HG02571 (cell line): ENCODE measurements around the gene ICAM1.

Experiments used
- ATAC-seq: cut with Tn5 transposase; IDR thresholded peaks from one replicate; pipeline ENCODE4 v1.9.1; 2021; ENCODE audit warnings: mild to moderate bottlenecking, moderate library complexity; ENCODE audit not compliant: unreplicated experiment

Gene ICAM1

GRCh38 chr19:10292206-10292788 lies 21.4 kb downstream of the ICAM1 start:
- no peak for ATAC-seq

DNA sequence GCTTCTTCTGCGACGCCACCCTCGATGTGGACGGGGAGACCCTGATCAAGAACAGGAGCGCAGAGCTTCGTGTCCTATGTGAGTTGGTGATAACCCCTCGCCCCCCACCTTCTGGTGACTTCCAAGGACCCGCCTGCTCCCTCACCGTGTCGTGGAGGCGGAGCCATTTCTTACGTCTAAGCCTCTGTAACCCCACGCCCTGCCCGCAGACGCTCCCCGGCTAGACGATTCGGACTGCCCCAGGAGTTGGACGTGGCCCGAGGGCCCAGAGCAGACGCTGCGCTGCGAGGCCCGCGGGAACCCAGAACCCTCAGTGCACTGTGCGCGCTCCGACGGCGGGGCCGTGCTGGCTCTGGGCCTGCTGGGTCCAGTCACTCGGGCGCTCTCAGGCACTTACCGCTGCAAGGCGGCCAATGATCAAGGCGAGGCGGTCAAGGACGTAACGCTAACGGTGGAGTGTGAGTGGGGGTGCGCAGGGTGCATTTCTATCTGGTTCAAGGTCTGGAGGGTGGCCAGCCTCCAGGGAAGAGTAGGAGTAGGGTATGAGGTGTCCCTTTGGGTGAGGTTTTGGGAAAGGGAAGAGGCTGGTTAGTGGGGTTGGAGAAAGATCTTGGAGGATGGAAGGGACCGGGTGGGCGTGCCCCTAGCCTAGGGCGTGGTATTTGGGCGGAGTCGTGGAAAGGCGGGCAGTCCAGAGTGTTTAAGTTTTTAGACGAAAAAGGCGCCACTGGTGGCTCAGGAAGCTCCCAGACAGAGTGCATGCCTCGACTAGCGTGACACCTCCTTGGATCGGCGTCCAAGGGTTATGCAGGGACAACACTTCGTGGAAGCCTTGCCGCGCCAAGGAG lies 22.1 kb downstream of the ICAM1 start:
- ATAC-seq: no peak

- ATAC-seq: no peak
Measured at GRCh38 chr19:10293637-10294367, 22.9 kb downstream of the ICAM1 start.

- no peak for ATAC-seq
Measured at GRCh38 chr19:10294368-10294697, 23.4 kb downstream of the ICAM1 start.

- peak; percentile 41 for ATAC-seq
Measured at GRCh38 chr19:10295305-10295846, 24.5 kb downstream of the ICAM1 start.

DNA sequence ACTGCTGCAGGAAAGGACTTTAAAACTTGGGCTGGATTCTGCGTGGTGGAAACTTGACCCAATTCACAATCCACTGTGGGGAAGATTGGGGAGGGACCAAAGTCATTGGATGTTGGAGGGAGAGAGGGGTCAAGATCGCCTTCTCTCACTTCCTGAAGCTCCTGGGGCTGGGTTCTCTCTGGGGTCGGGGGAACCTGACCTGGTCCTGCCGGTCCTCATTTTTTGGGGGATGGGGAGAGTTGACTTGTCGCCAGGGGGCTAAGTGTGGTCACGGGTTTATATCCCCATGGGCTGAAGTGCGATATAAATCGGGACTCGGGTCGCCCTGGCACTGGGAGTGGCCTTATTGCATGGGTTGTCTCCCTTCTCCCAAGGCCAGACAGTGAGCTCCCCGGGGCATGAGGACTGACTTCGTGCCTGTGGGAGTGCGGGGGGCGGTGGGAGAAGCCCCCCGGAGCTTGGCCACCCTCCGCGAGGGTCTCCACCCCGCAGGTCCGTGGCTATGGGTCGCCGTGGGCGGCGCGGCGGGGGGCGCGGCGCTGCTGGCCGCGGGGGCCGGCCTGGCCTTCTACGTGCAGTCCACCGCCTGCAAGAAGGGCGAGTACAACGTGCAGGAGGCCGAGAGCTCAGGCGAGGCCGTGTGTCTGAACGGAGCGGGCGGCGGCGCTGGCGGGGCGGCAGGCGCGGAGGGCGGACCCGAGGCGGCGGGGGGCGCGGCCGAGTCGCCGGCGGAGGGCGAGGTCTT lies 25.1 kb downstream of the ICAM1 start:
- ATAC-seq: no peak

GRCh38 chr19:10299545-10300458 lies 28.9 kb downstream of the ICAM1 start:
- no peak for ATAC-seq

GRCh38 chr19:10305139-10305806 lies 34.4 kb downstream of the ICAM1 start:
- ATAC-seq: no peak

GRCh38 chr19:10306327-10306726 lies 35.4 kb downstream of the ICAM1 start:
- no peak for ATAC-seq

- no peak for ATAC-seq
Measured at GRCh38 chr19:10309423-10309822, 38.5 kb downstream of the ICAM1 start, which contains the start of gene ZGLP1. Gene ZGLP1, minus strand, starts transcription at chr19:10309815.

DNA sequence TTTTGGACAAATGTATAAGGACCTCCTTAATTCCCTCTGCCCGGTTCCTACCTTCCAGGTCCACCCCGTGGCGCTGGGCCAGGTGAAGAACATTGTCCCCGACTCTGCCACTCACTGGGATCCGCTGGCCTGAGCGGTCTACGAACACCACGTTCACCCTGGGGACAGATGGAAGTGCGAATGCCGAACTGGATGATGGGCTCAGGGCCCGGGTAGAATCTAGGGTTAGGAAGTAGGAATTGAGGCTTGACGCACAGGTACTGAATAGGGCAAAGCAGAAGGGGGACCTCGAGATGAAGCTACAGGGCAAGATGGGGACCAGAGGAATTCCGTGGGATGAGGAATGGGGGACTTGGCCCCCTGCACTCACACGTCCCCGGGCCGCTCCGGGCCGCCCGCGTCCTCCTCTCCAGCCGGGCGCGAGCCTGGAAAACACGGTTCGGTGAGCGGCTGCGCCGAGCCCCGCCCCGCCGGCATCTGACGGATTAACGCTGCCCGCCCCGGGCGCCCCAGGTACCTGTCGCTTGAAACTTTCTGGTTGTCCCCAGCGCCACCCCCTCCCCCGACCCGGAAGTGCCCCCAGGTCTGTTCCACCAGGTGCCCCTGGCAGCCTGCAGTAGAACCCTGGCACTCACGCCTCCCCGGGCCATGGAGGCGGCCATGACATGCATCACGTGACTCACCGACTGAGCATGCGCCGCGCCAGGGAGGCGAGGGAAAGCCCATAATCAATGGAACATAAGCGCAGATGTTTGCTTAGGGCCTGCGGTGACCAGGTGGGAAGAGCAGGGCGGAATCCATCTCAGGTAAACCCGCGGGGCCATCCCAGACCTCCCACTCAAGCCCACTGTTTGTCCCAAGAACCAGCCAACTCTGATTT lies 44.7 kb downstream of the ICAM1 start, which contains the start of gene FDX2:
Gene FDX2 (minus strand): TSS at position 681 of the 880 bp plus-strand sequence. CDS start 19 bp downstream, at position 662.
- ATAC-seq: no peak

DNA sequence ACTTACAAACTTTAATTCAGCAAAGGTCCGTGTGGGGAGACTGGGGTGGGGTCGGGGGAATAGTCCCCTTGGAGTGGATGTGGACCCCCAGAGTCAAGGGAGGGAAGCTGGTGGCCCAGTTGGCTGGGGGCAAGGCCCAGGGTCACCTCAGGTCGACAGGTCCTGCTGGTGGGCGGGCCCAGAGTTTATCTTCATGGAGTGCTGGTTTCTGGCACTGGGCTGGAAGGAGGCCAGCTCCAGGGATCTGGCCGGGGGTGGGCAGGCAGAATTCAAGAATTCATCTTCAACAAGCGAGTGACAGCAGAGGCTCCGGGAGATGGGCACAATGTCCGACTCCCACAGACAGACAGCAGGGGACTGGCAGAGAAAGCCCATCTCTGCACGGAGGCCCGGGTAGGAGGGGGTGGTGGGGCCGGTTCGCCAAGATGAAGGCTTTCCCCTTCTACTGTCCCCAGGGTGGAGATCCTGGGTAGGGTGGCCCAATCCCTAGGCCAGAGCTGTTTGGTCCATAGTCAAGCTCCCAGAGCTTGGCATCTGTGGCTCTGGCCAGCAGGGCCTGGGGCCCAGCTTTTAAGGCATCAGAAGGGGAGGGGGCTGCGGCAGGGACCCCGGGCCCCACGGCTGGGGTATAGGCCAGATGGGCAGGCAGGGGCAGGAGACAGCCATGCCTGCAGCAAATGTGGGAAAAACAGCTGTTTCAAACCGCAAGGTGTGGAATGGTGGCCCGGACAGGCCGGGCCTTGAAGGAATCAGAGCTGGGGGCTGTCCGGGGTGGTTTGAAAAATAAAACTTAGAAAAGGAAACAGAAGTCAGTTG lies 45.5 kb downstream of the ICAM1 start:
- no peak for ATAC-seq

DNA sequence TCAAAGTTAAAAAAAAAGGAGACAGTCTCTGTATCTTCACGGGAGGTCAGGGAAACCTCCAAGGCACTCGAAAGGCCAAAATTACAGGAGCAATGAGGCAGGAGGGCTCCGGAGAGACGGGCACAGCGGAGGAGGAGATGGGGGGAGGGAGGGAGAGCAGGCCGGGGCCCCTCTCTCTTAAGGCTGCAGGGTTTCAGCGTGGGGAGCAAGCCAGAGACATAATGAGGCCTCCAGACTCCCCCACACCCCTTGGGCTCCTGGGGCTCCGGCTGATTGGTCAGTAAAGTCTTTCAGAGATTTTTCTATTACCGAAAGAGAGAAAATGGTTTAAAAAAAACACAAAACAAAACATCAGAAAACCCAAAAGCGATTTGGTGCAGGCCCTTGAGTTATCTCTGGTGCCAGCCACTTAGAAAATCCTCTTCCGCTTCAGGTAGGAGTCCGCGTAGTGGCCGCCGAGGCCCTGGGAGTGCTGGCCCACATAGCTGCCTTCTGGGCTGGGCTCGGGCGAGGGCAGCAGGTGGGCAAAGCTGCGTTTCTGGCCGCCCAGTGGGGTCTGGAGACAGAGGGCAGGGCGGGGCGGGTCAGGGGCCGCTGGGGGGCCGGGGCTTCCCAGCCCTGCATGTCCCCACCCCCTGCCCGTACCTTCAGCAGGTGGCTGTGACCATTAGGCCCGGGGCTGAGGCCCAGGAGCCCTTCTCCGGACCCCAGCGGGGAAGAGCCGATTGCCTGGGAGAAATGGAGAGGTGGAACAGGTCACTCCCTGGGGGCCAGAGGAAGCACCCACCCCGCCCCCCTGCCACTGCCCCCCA lies 46.3 kb downstream of the ICAM1 start:
- ATAC-seq: no peak

DNA sequence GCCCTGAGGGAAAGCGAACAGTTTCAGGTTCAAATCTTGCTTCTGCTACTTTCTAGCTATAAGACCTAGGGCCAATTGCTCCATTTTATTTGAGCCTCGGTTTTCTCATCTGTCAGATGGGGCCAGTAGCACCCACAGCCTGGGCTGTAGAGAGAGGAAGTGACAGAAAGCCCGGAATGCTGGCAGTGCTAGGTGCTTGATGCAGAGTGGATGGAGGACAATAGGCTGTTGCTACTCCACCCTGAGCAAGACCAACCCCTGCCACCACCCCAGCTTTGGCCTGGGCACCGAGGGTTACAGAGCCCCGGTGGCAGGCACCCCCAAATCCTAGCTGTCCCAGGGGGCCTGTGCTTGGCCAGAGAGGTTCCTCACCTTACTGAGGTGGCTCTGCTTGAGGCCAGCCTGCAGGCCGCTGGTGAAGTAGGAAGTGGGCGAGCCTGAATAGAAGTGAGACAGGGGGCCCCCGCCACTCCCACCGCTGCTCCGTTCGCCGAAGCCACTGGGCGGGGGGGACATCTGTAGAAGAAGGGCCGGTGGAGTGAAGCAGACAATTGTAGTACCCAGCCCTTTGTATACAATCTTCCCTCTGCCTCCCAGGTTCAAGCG lies 47.0 kb downstream of the ICAM1 start:
- ATAC-seq: no peak

- ATAC-seq: no peak
Measured at GRCh38 chr19:10318807-10319682, 48.1 kb downstream of the ICAM1 start.
